Activated CD8-positive, alpha-beta T cell treated with anti-CD3 and anti-CD28 coated beads for 36 hours (primary cell): ENCODE measurements around the gene SURF1. TPM values are rescaled to one million over a fixed set of nuclear protein-coding genes. Genes with fewer than 3 reads are reported as not detected.

ENCODE experiments used
- ATAC-seq: fragments of 200-7000 bp; cut with Tn5 transposase; one replicate; pipeline ENCODE4 v1.10.0; 2021; ENCODE audit warnings: mild to moderate bottlenecking, moderate library complexity
- CTCF ChIA-PET: fragments of 350-600 bp; sonication (Branson Sonifier 250); formaldehyde crosslinking; loops from one replicate; lab custom pipeline; 2021; ENCODE audit warnings: antibody characterized with exemption; lab: Charles Lee
- POLR2A ChIA-PET: fragments of 350-600 bp; sonication (Branson Sonifier 250); formaldehyde crosslinking; loops from one replicate; lab custom pipeline; 2021; ENCODE audit warnings: antibody characterized with exemption; lab: Charles Lee
- DNase-seq: peaks from one replicate; pipeline ENCODE4 v3.0.0-alpha.2; 2020
- H3K27ac Mint-ChIP-seq: one replicate; pipeline ENCODE4 v1.8.0; 2021; ENCODE audit warnings: mild to moderate bottlenecking, mixed read lengths
- H3K27me3 Mint-ChIP-seq: one replicate; pipeline ENCODE4 v1.8.0; 2021; ENCODE audit warnings: mixed read lengths
- H3K36me3 Mint-ChIP-seq: one replicate; pipeline ENCODE4 v1.8.0; 2021; ENCODE audit warnings: low read depth, mixed read lengths
- H3K4me1 Mint-ChIP-seq: one replicate; pipeline ENCODE4 v1.8.0; 2021; ENCODE audit warnings: low read depth, mixed read lengths
- H3K4me3 Mint-ChIP-seq: one replicate; pipeline ENCODE4 v1.8.0; 2021; ENCODE audit warnings: mild to moderate bottlenecking, moderate library complexity, mixed read lengths
- H3K9me3 Mint-ChIP-seq: one replicate; pipeline ENCODE4 v1.8.0; 2021; ENCODE audit warnings: mixed read lengths
- CTCF ChIP-seq: fragments of 200-600 bp; IDR thresholded peaks from one replicate; pipeline ENCODE4 v1.8.0; 2022; ENCODE audit warnings: antibody characterized with exemption, mild to moderate bottlenecking
- intact Hi-C: fragments of 100-400 bp; cut with micrococcal nuclease; formaldehyde crosslinking; loops from one replicate; pipeline ENCODE4 v1.10.0; 2022
- total RNA-seq, 2 experiments: library from RNA; stranded (reverse); gene quantifications; one replicate each; pipeline ENCODE4 v1.2.3, GENCODE V29; 2021

SURF1 gene
- total RNA-seq, 2 experiments from 2014 or later, result 22.1 to 25.3 TPM

- Mint-ChIP-seq H3K4me1 (peaks cover 11% of the 10 kb centered on the region), H3K9me3 (no peaks in the 10 kb centered on the region), H3K4me3 (no peak overlapping the region), H3K36me3 (peaks cover 28% of the 10 kb centered on the region), H3K27ac (no peak overlapping the region), H3K27me3 (no peaks in the 10 kb centered on the region)
- ATAC-seq, result no peak
- no peak for DNase-seq
- no peak for TF ChIP-seq CTCF
- CTCF ChIA-PET, result interaction anchor here (0.9 to 2.2 kb wide), 5 partner anchors 13 to 216 kb away, joined by 3 to 10 read pairs (median 3); partner anchors contain the start of genes SURF1 and SURF2
- POLR2A ChIA-PET, result interaction anchor here (0.9 to 1.6 kb wide), 6 partner anchors 13 to 54 kb away, joined by 3 to 7 read pairs (median 3); no protein-coding TSS in a partner anchor
- intact Hi-C loops, result loop anchor here (10.0 kb wide), 1 partner anchor 218 kb away; no protein-coding TSS in a partner anchor
Measured at GRCh38 chr9:133402689-133403088, 46.4 kb upstream of the SURF1 start.

GRCh38 chr9:133401588-133401987, 45.3 kb upstream of the SURF1 start:
- no peak for DNase-seq
- Mint-ChIP-seq H3K4me1 (peaks cover 7% of the 10 kb centered on the region), H3K27ac (no peak overlapping the region), H3K4me3 (no peak overlapping the region), H3K27me3 (no peaks in the 10 kb centered on the region), H3K9me3 (no peaks in the 10 kb centered on the region), H3K36me3 (peaks cover 18% of the 10 kb centered on the region)
- POLR2A ChIA-PET, result interaction anchor here (1.1 to 1.6 kb wide), 4 partner anchors 12 to 29 kb away, joined by 3 to 7 read pairs (median 3); no protein-coding TSS in a partner anchor
- CTCF ChIA-PET, result no interaction called here
- no peak for TF ChIP-seq CTCF
- ATAC-seq, result no peak
- intact Hi-C loops, result loop anchor here (10.0 kb wide), 1 partner anchor 217 kb away; no protein-coding TSS in a partner anchor

- H3K27me3 Mint-ChIP-seq, result no peaks in the 10 kb centered on the region
- TF ChIP-seq CTCF, result no peak
- ChIA-PET CTCF (interaction anchor here (1.1 kb wide), 1 partner anchor 70 kb away, joined by 3 read pairs; no protein-coding TSS in a partner anchor), POLR2A (interaction anchor here (0.9 to 1.4 kb wide), 4 partner anchors 15 to 54 kb away, joined by 3 read pairs; no protein-coding TSS in a partner anchor)
- ATAC-seq (no peak), DNase-seq (no peak)
- H3K27ac Mint-ChIP-seq, result no peak overlapping the region
- no peaks in the 10 kb centered on the region for H3K9me3 Mint-ChIP-seq
- no peak overlapping the region for H3K4me3 Mint-ChIP-seq
- H3K36me3 Mint-ChIP-seq, result peaks cover 6% of the 10 kb centered on the region
- peaks cover 7% of the 10 kb centered on the region for H3K4me1 Mint-ChIP-seq
- intact Hi-C loops, result loop anchor here (10.0 kb wide), 1 partner anchor 215 kb away; no protein-coding TSS in a partner anchor
Measured at GRCh38 chr9:133400292-133400691, 44.0 kb upstream of the SURF1 start.

GRCh38 chr9:133397895-133398294, 41.6 kb upstream of the SURF1 start:
- Mint-ChIP-seq H3K9me3 (no peaks in the 10 kb centered on the region), H3K4me3 (no peak overlapping the region), H3K27ac (no peak overlapping the region), H3K36me3 (peaks cover 1% of the 10 kb centered on the region), H3K4me1 (peaks cover 2% of the 10 kb centered on the region), H3K27me3 (no peaks in the 10 kb centered on the region)
- CTCF ChIA-PET, result interaction anchor here (0.6 kb wide), 1 partner anchor 204 kb away, joined by 3 read pairs; no protein-coding TSS in a partner anchor
- POLR2A ChIA-PET, result interaction anchor here (0.6 to 1.6 kb wide), 3 partner anchors 11 to 254 kb away, joined by 3 read pairs; no protein-coding TSS in a partner anchor
- no peak for TF ChIP-seq CTCF
- no peak for DNase-seq
- intact Hi-C loops, result no loop called here
- ATAC-seq, result no peak

GRCh38 chr9:133397370-133397769, 41.1 kb upstream of the SURF1 start:
- intact Hi-C loops, result no loop called here

More at GRCh38 chr9:133397370-133397769, 41.1 kb upstream of the SURF1 start:
- POLR2A ChIA-PET, result interaction anchor here (0.7 to 1.6 kb wide), 2 partner anchors 11 to 147 kb away, joined by 3 read pairs; no protein-coding TSS in a partner anchor
- Mint-ChIP-seq H3K27me3 (no peaks in the 10 kb centered on the region), H3K4me3 (no peak overlapping the region), H3K27ac (no peak overlapping the region), H3K4me1 (peaks cover 2% of the 10 kb centered on the region), H3K9me3 (no peaks in the 10 kb centered on the region), H3K36me3 (peaks cover 1% of the 10 kb centered on the region)
- DNase-seq, result no peak
- no peak for ATAC-seq
- CTCF ChIA-PET, result no interaction called here
- TF ChIP-seq CTCF, result no peak
